KOPT-K1 (cell line): ENCODE results near the gene RAVER2.
"Not testable (repeated sequence)": the region's sequence is repeated elsewhere in the genome, so short reads cannot be mapped to it uniquely, and the experiment has no call there.

ENCODE experiments used
- H3K27ac ChIP-seq: fragments of 200-600 bp; sonication (generic); 2 replicates; pipeline ENCODE4 v1.5.1; 2016; ENCODE audit warnings: antibody characterized with exemption, mild to moderate bottlenecking, low read depth, low read length; ENCODE audit not compliant: poor library complexity, severe bottlenecking
- H3K36me3 ChIP-seq: fragments of 200-600 bp; sonication (generic); 2 replicates; pipeline ENCODE4 v1.5.1; 2017; ENCODE audit warnings: antibody characterized with exemption, mild to moderate bottlenecking, low read length, moderate library complexity; ENCODE audit not compliant: insufficient read depth
- H3K9me3 ChIP-seq: fragments of 200-600 bp; sonication (generic); 2 replicates; pipeline ENCODE4 v1.5.1; 2017; ENCODE audit warnings: antibody characterized with exemption, low read length, mild to moderate bottlenecking; ENCODE audit not compliant: insufficient read depth, poor library complexity, severe bottlenecking

RAVER2 gene

DNA sequence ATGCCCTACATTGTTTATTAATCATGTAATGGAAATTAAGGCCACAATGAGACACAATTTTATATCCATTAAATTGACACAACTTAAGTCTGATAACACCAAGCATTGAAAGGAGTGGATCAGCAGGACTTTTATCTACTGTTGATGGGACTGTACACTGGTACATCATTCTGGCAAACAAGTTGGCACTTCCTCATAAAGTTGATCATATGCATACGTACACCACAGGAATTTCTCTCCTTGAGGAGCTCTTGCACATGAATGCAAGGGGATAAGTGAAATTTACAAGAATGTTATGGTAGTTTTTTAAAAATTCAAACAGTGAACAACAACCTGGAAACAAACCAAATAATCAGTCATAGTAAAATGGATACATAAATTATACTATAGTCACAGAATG lies 20.1 kb downstream of the RAVER2 start:
- H3K36me3 ChIP-seq = no peaks in the 10 kb centered on the region
- no peak overlapping the region for H3K27ac ChIP-seq
- H3K9me3 ChIP-seq = no peaks in the 10 kb centered on the region

DNA sequence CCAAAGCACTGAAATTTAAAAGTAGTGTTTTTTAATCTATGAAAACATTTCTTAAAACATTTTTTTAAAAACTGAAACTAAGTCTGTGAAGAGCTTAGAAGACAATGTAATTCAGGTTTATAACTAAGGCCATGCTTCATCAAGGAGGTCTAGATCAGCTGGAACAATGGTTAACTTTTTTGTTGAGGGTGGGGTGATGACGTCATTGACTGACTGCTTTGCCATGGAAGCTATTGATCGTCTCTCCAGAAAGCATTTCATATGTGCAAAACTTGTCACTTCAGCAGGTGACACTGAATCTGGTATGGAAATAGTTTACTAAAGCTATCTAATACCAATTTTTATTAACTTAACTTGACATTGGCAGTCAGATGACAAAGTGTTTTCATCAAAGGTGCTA lies 21.0 kb downstream of the RAVER2 start:
- Histone ChIP-seq H3K27ac (no peak overlapping the region), H3K36me3 (no peaks in the 10 kb centered on the region), H3K9me3 (no peaks in the 10 kb centered on the region)

GRCh38 chr1:64766429-64766828 lies 21.6 kb downstream of the RAVER2 start:
- Histone ChIP-seq H3K27ac (no peak overlapping the region), H3K36me3 (no peaks in the 10 kb centered on the region), H3K9me3 (no peaks in the 10 kb centered on the region)

DNA sequence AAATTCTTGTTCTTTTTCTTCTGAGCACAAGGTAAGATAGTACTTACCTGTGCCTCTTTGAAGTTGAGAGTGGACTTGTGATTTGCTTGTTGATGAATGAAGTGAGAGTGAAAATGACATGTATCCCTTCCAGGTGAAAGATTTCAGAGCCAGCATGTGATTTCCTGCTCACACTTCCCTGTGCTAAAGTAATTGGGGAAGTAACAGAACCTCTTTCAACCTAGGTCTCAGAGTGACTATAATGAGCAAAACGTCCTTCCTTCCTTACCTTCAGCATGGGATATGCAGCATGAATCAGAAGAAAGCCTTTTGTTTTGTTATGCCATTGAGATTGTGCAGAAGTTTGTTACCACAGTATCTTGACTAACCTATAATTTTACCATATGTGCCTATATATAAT lies 24.6 kb downstream of the RAVER2 start:
- H3K36me3 ChIP-seq = no peaks in the 10 kb centered on the region
- H3K27ac ChIP-seq = no peak overlapping the region

GRCh38 chr1:64769971-64770370 lies 25.1 kb downstream of the RAVER2 start:
- Histone ChIP-seq H3K9me3 (no peaks in the 10 kb centered on the region), H3K36me3 (no peaks in the 10 kb centered on the region), H3K27ac (no peak overlapping the region)

More for the DNA sequence above, 24.6 kb downstream of the RAVER2 start:
- no peaks in the 10 kb centered on the region for H3K9me3 ChIP-seq

- H3K9me3 ChIP-seq, H3K36me3 ChIP-seq, H3K27ac ChIP-seq: not testable (repeated sequence)
Observed at GRCh38 chr1:64773306-64773705, 28.4 kb downstream of the RAVER2 start.

GRCh38 chr1:64775113-64775512 lies 30.2 kb downstream of the RAVER2 start:
- H3K27ac ChIP-seq = no peak overlapping the region
- H3K9me3 ChIP-seq = no peaks in the 10 kb centered on the region
- H3K36me3 ChIP-seq = no peaks in the 10 kb centered on the region

- H3K9me3 ChIP-seq, H3K36me3 ChIP-seq, H3K27ac ChIP-seq: not testable (repeated sequence)
Observed at GRCh38 chr1:64782044-64782443, 37.2 kb downstream of the RAVER2 start.

GRCh38 chr1:64782848-64783247 lies 38.0 kb downstream of the RAVER2 start:
- H3K9me3 ChIP-seq, H3K27ac ChIP-seq, H3K36me3 ChIP-seq: not testable (repeated sequence)

DNA sequence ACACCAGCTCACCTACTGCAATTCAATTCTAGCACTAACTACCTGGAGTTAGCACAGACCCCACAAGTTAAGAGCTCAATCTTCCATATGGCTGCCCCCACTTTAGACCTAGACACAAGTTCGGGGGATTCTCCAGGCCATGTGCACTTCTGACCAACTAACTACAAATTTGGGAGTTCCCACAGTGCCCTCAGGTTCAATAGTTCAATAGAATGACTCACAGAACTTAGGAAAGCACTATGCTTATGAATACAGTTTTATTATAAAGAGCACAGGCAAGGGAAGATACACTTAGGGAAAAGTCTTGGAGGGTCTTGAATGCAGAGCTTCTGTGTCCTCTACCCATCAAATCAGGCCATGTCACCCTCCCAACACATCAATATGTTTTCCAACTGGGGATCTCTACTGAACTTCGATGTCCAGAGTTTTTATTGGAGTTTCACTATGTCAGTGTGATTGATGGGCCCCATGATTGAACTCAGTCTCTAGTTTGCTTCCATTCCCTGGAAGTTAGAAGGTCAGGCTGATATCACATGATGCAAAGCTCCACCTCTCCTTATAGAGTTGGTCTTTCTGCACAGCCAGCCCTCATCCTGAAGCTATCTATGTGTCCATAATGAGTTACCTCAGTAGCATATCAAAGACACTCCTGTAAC lies 46.1 kb downstream of the RAVER2 start:
- no peaks in the 10 kb centered on the region for H3K36me3 ChIP-seq
- H3K9me3 ChIP-seq = peaks cover 7% of the 10 kb centered on the region

GRCh38 chr1:64798872-64799271 lies 54.0 kb downstream of the RAVER2 start:
- no peak overlapping the region for H3K27ac ChIP-seq
- H3K36me3 ChIP-seq = no peaks in the 10 kb centered on the region
- H3K9me3 ChIP-seq = no peaks in the 10 kb centered on the region

More for the DNA sequence above, 46.1 kb downstream of the RAVER2 start:
- no peak overlapping the region for H3K27ac ChIP-seq

- Histone ChIP-seq H3K27ac (no peak overlapping the region), H3K36me3 (no peaks in the 10 kb centered on the region), H3K9me3 (no peaks in the 10 kb centered on the region)
Observed at GRCh38 chr1:64801851-64802523, 57.1 kb downstream of the RAVER2 start.

DNA sequence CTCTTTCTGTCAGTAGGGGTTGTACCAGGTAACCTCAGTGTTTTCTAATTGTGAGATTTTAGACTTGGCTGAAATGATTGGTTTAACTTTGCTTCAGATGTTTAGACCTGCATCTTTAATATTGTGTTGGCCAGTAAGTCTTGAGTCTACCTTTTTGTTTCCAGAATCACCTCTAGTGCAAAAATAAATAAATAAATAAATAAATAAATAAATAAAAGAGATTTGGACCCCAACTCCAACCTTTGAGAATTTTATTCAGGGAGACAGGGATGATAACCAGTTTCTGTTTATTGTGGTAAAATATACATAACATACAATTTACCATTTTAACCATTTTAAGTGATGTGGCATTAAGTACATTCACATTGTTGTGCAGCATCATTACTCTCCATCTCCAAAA lies 64.4 kb downstream of the RAVER2 start:
- Histone ChIP-seq H3K9me3 (no peaks in the 10 kb centered on the region), H3K36me3 (no peaks in the 10 kb centered on the region), H3K27ac (no peak overlapping the region)

GRCh38 chr1:64810001-64810400 lies 65.1 kb downstream of the RAVER2 start:
- Histone ChIP-seq H3K9me3 (no peaks in the 10 kb centered on the region), H3K36me3 (no peaks in the 10 kb centered on the region), H3K27ac (no peak overlapping the region)

DNA sequence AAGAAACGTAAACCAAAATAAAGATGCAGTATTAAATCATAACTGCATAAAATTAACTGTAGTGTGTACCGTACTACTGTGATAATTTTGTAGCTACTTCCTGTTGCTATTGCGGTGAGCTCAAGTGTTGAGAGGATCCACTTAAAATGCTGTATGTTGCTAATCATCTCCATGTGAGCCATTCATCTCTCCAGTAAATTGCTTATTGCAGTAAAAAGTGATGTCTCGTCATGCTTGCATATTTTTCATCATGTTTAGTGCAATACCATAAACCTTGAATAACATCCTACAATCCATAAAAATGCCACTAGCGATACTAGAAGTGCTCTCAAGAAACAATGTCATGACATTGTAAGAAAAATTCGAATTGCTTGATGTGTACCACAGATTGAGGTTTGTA lies 66.3 kb downstream of the RAVER2 start:
- H3K36me3 ChIP-seq = no peaks in the 10 kb centered on the region

GRCh38 chr1:64814427-64814826 lies 69.6 kb downstream of the RAVER2 start:
- Histone ChIP-seq H3K27ac (no peak overlapping the region), H3K36me3 (no peaks in the 10 kb centered on the region)

More for the DNA sequence above, 66.3 kb downstream of the RAVER2 start:
- no peaks in the 10 kb centered on the region for H3K9me3 ChIP-seq
- H3K27ac ChIP-seq = no peak overlapping the region

More at GRCh38 chr1:64814427-64814826, 69.6 kb downstream of the RAVER2 start:
- H3K9me3 ChIP-seq = no peaks in the 10 kb centered on the region
